ENCODE measurements around the gene DCD. TPM values are rescaled to one million over a fixed set of nuclear protein-coding genes. Genes with fewer than 3 reads are reported as not detected.

The DCD gene, protein sequence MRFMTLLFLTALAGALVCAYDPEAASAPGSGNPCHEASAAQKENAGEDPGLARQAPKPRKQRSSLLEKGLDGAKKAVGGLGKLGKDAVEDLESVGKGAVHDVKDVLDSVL
- not detected for total RNA-seq
- not detected for polyA plus RNA-seq
- long read RNA-seq, donor 1: 0 reads
- long read RNA-seq, donor 2: 0 reads
- long read RNA-seq, donor 3: 0 reads

DNA sequence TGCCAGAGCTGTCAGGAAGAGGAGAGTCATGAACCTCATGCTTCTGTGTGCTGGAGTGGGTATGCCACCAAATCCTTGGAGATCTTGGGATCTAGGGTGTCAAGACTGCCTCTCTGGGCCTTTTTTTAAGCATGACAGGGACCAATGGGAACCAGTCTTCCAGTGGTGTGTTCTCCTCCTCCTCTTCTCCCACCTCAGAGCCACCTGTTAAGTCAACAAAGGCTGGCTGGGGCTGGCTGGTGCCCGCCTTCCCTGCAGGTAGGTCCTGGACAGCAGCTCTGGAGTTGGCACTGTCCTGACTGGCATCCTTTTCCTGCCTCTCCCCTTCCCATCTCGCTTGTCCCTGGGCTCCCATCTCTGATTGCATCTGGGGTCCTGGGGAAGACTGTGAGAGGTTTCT is at the start of gene DCD:
Gene DCD (minus strand): TSS at position 101 of the 400 bp plus-strand sequence. CDS start 62 bp downstream, at position 39.
- intact Hi-C loops (cut with DNase I): no loop called here
- 73 to 87% (median 78%) methylated on average over 2 of the region's 2 CpGs for WGBS, 3 donors

DNA sequence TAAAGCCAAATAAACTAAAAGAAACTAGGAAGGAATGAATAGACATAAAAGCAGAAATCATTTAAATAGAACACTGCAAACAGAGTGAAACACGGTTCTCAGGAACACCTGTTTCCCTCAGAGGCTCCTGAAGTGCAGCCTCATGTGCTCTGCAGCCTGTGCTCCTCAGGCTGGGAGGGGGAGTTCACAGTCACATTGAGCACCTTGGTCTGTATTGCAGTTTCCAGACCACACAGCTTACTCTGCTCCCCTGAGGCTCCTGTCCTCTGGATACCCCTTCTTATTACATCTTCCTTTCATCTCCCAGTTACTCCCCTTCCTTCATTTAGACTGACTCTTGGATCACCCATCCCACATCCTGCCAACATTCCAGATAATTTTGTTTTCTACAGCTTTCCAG is 49.7 kb upstream of the DCD start:
- no peak overlapping the region for H3K4me3 ChIP-seq
- intact Hi-C loops (cut with DNase I): no loop called here
- H3K27ac ChIP-seq: no peak overlapping the region
- no peaks in the 10 kb centered on the region for H3K9me3 ChIP-seq
- no peak for DNase-seq
- peaks cover 2% of the 10 kb centered on the region for H3K4me1 ChIP-seq (ENCODE audit: insufficient read depth)
- no peak for TF ChIP-seq POLR2A (IDR thresholded peaks at IDR 0.05)
- 4 to 13% (median 5%) methylated on average over 1 of the region's 1 CpG for WGBS, 3 donors
- H3K36me3 ChIP-seq: no peaks in the 10 kb centered on the region
- no peaks in the 10 kb centered on the region for H3K27me3 ChIP-seq

More for the DNA sequence above, at the start of gene DCD:
- Histone ChIP-seq H3K4me1 (ENCODE audit: insufficient read depth) (no peaks in the 10 kb centered on the region), H3K36me3 (no peaks in the 10 kb centered on the region), H3K27ac (no peak within 1 kb of the TSS), H3K4me3 (no peak within 1 kb of the TSS), H3K27me3 (no peaks in the 10 kb centered on the region), H3K9me3 (no peaks in the 10 kb centered on the region)
- DNase-seq: no peak
- TF ChIP-seq CTCF (IDR thresholded peaks at IDR 0.05): no peak
- TF ChIP-seq EP300 (IDR thresholded peaks at IDR 0.05): no peak
- no peak for TF ChIP-seq POLR2A (IDR thresholded peaks at IDR 0.05)

DNA sequence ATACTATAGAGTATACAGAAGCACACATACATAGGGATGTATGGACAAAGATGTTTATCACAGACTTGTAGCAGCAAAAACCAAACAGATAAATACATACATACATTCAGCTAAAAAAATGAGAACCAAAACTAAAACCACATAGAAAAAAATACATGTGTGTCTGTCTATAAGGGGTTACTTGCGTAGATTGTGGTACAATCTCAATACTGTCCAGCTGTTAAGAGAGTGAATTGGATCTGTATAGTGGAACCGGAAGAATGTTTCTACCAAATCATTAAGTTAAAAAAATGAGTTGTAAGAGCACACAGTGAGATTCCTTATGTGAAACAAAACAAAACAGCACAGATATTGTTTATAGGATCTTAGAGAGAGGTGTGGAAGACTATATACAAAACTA is 44.2 kb upstream of the DCD start:
- H3K36me3 ChIP-seq: no peaks in the 10 kb centered on the region
- 25 to 53% (median 28%) methylated on average over 2 of the region's 2 CpGs for WGBS, 3 donors
- H3K27me3 ChIP-seq: no peaks in the 10 kb centered on the region
- no peak overlapping the region for H3K27ac ChIP-seq
- no peak for DNase-seq
- TF ChIP-seq POLR2A (IDR thresholded peaks at IDR 0.05): no peak
- TF ChIP-seq CTCF (IDR thresholded peaks at IDR 0.05): no peak
- no peak for TF ChIP-seq EP300 (IDR thresholded peaks at IDR 0.05)
- no peaks in the 10 kb centered on the region for H3K4me1 ChIP-seq (ENCODE audit: insufficient read depth)
- no peaks in the 10 kb centered on the region for H3K9me3 ChIP-seq
- H3K4me3 ChIP-seq: no peak overlapping the region
- intact Hi-C loops (cut with DNase I): no loop called here

- Histone ChIP-seq H3K36me3 (no peaks in the 10 kb centered on the region), H3K27ac (no peak overlapping the region), H3K27me3 (no peaks in the 10 kb centered on the region), H3K4me1 (ENCODE audit: insufficient read depth) (no peaks in the 10 kb centered on the region), H3K9me3 (no peaks in the 10 kb centered on the region), H3K4me3 (no peak overlapping the region)
- no peak for DNase-seq
- TF ChIP-seq POLR2A (IDR thresholded peaks at IDR 0.05) (no peak), CTCF (IDR thresholded peaks at IDR 0.05) (no peak), EP300 (IDR thresholded peaks at IDR 0.05) (no peak)
- WGBS, 3 donors: 62 to 81% (median 74%) methylated on average over 2 of the region's 2 CpGs
- intact Hi-C loops (cut with DNase I): no loop called here
Measured at GRCh38 chr12:54689984-54690383, 41.8 kb upstream of the DCD start.

GRCh38 chr12:54689034-54689372 is 40.8 kb upstream of the DCD start:
- no peak overlapping the region for H3K4me3 ChIP-seq
- H3K27me3 ChIP-seq: no peaks in the 10 kb centered on the region
- TF ChIP-seq CTCF (IDR thresholded peaks at IDR 0.05) (no peak), POLR2A (IDR thresholded peaks at IDR 0.05) (no peak), EP300 (IDR thresholded peaks at IDR 0.05) (no peak)
- no peaks in the 10 kb centered on the region for H3K4me1 ChIP-seq (ENCODE audit: insufficient read depth)
- 76 to 80% (median 78%) methylated on average over 8 of the region's 8 CpGs for WGBS, 3 donors
- no peaks in the 10 kb centered on the region for H3K36me3 ChIP-seq
- no peak overlapping the region for H3K27ac ChIP-seq
- no peaks in the 10 kb centered on the region for H3K9me3 ChIP-seq
- intact Hi-C loops (cut with DNase I): no loop called here
- DNase-seq: no peak
